Measurements from ENCODE around the gene STIP1.
A peak's percentile ranks its signal among the peaks of the same experiment; 100 is the strongest.

STIP1 gene

GRCh38 chr11:64203421-64204079, 17.6 kb downstream of the STIP1 start:
- DNase-seq = no peak

- DNase-seq = no peak
Observed at GRCh38 chr11:64204080-64204440, 18.1 kb downstream of the STIP1 start.

GRCh38 chr11:64204464-64204989, 18.6 kb downstream of the STIP1 start:
- peak; percentile 99 for DNase-seq

- DNase-seq = peak; percentile 97
Observed at GRCh38 chr11:64206457-64207255, 20.7 kb downstream of the STIP1 start, which contains the start of gene FERMT3. Gene FERMT3, plus strand, starts transcription at chr11:64206721. Its CDS starts 644 bp downstream, at chr11:64207365.

- DNase-seq = peak; percentile 95
Observed at GRCh38 chr11:64207256-64208085, 21.5 kb downstream of the STIP1 start.

- DNase-seq = no peak
Observed at GRCh38 chr11:64208086-64208795, 22.3 kb downstream of the STIP1 start.

- DNase-seq = no peak
Observed at GRCh38 chr11:64208796-64209562, 23.0 kb downstream of the STIP1 start.

GRCh38 chr11:64209563-64209843, 23.5 kb downstream of the STIP1 start:
- no peak for DNase-seq

GRCh38 chr11:64210301-64211020, 24.5 kb downstream of the STIP1 start:
- DNase-seq = no peak

- DNase-seq = no peak
Observed at GRCh38 chr11:64211181-64211872, 25.4 kb downstream of the STIP1 start.

GRCh38 chr11:64216879-64217278, 30.9 kb downstream of the STIP1 start:
- DNase-seq = peak; percentile 61

- DNase-seq = no peak
Observed at GRCh38 chr11:64218628-64219353, 32.8 kb downstream of the STIP1 start.

GRCh38 chr11:64219354-64219684, 33.3 kb downstream of the STIP1 start:
- DNase-seq = no peak

- DNase-seq = no peak
Observed at GRCh38 chr11:64219755-64220154, 33.8 kb downstream of the STIP1 start.

- no peak for DNase-seq
Observed at GRCh38 chr11:64220271-64220670, 34.3 kb downstream of the STIP1 start.

- DNase-seq = no peak
Observed at GRCh38 chr11:64220798-64221197, 34.8 kb downstream of the STIP1 start.

GRCh38 chr11:64222651-64223000, 36.7 kb downstream of the STIP1 start:
- DNase-seq = no peak

- no peak for DNase-seq
Observed at GRCh38 chr11:64223001-64223651, 37.2 kb downstream of the STIP1 start.

GRCh38 chr11:64224151-64224890, 38.4 kb downstream of the STIP1 start:
- no peak for DNase-seq
